NCI-H1417 (cell line): ENCODE results near the gene FNBP1L.

Source experiments
- DNase-seq, 3 experiments: peaks; one replicate each; lab custom pipeline; 2025; lab: John Stamatoyannopoulos, UW

The FNBP1L gene

DNA sequence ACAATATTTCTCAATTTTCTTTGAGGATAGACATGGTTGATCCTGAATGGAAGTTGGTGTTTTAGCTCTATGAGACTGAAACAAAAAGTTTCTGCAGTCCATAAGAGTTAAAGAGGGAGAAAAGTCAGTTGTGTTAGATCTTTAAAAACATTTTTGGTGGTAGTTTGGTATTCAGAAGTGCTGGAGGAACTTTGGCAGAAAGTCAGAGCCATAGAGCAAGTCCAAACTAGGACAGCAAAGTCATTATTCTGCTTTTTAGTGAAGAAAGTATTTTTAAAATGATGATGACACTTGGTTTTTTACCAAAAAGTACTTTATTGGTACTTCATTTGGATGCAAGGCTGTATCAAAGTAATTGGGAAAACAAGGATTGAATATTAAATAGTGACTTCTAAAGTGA lies 41.8 kb downstream of the FNBP1L start:
- DNase-seq = no peak

- DNase-seq = no peak
Observed at GRCh38 chr1:93490357-93490756, 42.4 kb downstream of the FNBP1L start.

- DNase-seq = no peak
Observed at GRCh38 chr1:93495911-93496310, 48.0 kb downstream of the FNBP1L start.

DNA sequence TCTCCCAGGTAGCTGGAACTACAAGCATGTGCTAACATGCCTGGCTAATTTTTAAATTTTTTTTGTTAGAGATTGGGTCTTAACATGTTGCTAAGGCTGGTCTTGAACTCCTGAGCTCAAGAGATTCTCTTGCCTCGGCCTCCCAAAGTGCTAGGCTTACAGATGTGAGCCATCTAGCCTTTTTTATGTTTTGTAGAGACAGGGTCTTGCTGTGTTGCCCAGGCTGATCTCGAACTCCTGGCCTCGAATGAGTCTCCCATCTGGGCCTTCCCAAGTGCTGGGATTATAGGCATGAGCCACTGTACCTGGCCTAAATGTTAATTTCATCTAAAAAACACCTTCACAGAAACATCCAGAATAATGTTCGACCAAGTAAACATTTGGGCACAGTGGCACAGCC lies 48.6 kb downstream of the FNBP1L start:
- no peak for DNase-seq

- no peak for DNase-seq
Observed at GRCh38 chr1:93499075-93499474, 51.2 kb downstream of the FNBP1L start.

DNA sequence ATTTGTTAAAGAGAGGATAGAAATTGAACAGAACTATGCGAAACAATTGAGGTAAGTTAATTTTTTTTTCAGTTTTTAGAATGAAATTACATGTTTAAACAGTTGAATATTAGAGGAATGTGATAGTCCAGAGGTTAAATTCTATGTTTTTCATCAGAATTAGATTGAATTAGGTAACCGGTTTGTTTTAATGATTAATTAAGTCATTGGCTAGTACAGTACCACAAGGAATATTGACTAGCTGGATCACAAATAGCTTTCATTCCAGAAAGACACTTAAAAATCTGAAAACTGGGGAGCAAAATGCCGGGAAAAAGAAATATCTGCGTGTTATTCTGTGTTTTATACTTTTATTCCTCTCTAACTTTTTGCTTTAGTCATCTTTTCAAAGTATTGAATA lies 51.6 kb downstream of the FNBP1L start:
- DNase-seq = no peak

DNA sequence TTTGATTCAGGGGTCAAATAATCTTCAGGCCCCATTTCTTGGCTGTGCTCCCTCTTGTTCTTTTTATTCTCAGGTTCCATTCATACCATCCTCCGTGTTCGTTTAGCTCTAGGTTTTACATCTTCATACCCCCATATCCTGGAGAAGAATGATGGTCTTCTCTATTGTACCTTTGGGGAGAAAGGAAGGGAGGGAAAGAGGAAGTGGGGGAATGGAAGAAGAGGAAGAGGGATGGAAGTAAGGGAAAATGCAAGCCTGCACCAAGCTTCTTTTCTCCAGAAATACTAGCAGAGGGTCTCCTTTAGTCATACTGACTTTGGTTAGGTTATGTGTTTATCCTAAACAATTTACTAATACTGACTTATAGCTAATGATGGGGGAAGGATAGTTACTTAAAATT lies 52.4 kb downstream of the FNBP1L start:
- DNase-seq = no peak

DNA sequence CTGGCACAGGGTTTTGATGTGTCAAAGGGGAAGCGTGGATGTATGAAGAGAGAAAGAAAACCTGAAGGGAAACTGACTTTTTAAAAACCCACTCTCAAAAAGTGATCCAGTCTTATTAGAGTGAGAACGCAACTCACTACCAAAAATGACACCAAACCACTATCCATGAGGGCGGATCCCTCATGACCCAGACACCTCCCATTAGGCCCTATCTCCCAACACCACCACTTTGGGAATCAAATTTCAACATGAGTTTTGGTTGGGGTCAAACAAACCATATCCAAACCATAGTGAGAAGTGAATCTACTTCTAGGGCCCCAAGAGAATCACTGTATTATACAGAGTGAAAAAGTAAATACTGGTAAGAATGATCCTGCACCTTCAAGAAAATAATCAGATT lies 53.5 kb downstream of the FNBP1L start:
- no peak for DNase-seq

GRCh38 chr1:93501829-93502369 lies 54.0 kb downstream of the FNBP1L start:
- DNase-seq = no peak

DNA sequence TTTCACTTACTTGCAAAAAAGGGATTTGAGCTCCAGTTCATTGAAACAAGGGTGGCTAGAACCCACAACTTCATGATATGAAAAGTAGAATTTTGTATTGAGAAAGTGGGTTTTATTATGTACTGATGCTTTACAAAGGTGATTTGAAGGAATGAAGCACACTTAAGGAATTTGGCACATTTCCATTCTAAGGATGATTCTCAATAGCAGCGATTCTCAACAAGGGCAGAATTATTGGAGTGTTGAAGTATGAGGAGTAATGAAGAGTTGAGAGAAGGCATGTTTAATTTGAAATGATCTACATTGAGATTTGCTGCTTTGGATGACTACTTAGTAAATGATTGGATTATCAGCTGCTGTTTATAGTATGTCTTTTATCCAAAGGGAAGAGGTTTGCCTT lies 54.7 kb downstream of the FNBP1L start:
- DNase-seq = no peak

- no peak for DNase-seq
Observed at GRCh38 chr1:93503163-93503562, 55.2 kb downstream of the FNBP1L start.

DNA sequence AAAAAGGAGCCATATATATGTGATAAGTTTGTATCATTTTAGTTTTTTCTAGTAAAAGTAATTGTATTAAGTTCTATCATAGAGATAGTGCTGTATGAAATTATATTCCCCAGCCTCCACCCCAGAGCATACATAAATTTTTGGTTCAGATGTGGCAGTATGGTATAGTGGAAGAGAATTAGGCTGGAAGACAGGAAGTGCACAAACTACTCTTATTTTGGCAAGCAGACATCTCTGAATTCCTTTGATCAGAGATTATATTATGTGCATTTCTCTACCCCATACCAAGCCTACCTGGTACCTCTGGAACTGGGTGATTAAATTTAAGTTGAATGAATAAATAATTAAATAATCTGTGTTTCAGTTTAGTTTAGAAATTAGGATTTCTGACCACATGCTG lies 55.9 kb downstream of the FNBP1L start:
- DNase-seq = no peak

- no peak for DNase-seq
Observed at GRCh38 chr1:93504247-93505033, 56.5 kb downstream of the FNBP1L start.

DNA sequence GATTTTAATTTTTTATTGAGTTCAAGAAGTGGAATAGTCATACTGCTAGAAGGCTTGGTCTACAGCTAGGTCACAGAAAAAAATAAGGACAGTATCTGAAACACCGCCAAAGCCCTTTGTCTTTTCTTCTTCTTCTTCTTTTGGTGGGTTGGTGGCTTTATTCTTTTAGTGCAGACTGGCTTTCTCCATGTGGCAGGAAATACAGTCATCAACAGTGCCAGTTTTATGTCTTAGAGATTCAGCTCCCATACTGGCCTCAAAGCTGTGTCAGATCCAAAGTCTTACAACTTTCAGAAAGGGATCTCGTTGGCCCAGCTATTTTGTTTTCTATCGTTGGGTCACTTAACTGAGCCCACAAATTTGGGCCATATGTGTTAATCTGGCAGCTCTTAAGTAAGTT lies 58.2 kb downstream of the FNBP1L start:
- no peak for DNase-seq

- peak in 1 of 3 experiments; percentile 22 for DNase-seq
Observed at GRCh38 chr1:93516164-93516563, 68.2 kb downstream of the FNBP1L start.

DNA sequence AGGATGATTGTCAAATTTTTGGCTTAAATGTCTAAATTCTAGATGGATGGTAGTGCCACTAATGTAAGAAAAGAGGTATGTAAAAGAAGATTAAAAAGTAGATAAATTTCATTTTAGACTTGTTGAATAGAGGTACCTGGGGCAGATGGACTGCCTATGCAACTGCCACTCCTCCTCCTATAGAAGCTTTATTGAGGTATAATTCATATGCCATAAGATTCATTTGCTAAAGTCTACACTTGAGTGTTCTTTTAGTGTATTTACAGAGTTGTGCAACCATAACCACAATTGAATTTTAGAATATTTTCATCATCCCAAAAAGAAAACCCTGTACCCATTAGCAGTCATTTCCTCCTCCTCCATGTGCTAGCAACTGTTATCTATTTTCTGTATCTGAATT lies 70.6 kb downstream of the FNBP1L start:
- no peak for DNase-seq

DNA sequence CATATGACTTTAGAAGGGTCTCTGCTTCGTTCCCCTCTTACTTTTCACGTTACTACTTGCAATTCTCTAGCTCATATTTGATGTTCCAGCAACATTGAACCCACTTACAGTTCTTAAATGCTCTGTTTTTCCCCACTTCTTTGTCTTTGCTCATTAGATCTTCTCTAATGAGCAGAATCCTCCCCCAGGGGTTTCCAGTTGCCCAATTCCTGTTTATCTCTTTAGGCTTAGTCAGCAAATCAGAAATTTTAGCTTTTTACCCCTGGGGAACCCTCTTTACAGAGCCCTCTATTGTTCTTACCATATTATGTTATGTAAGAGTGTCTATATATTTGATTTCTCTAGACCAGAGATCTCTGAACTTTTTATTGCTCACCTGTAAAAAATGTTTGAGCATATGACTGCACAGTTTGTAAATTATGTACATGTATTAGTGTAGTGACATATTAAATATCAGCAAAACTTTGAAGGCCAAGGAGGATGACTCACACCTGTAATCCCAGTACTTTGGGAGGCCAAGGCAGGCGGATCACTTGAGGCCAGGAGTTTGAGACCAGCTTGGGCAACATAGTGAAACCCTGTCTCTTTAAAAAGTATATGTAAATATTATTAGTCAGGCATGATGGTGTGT lies 71.4 kb downstream of the FNBP1L start:
- no peak for DNase-seq

DNA sequence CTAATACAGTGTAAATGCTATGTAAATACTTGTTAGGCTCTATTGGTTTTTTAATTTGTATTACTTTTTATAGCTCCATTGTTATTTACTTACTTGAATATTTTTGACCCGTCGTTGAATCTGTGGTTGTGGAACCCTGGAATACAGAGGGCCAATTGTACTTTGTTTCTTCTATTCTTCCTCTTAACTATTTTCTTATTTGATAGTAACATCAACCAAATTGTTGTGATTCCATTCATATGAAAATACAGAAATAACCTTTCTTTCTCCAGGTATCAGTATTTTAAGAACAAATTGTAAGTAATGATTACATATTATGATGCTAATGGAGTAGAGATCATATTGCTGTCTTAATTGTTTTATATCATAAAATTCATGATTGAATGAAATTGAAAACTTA lies 73.7 kb downstream of the FNBP1L start:
- DNase-seq = no peak

- peak in 1 of 3 experiments; percentile 32 for DNase-seq
Observed at GRCh38 chr1:93522721-93523120, 74.8 kb downstream of the FNBP1L start.

GRCh38 chr1:93525431-93525830 lies 77.5 kb downstream of the FNBP1L start:
- no peak for DNase-seq

GRCh38 chr1:93526431-93526830 lies 78.5 kb downstream of the FNBP1L start:
- DNase-seq = no peak

- DNase-seq = no peak
Observed at GRCh38 chr1:93528412-93528811, 80.5 kb downstream of the FNBP1L start.

- DNase-seq = peak in 2 of 3 experiments; percentile 14 to 74
Observed at GRCh38 chr1:93531193-93531592, 83.3 kb downstream of the FNBP1L start.
